ENCODE results near the gene PROX1. TPM values are rescaled to one million over a fixed set of nuclear protein-coding genes. Genes with fewer than 3 reads are reported as not detected.

Gene PROX1
- total RNA-seq, 2 donors from 2014 or later: 1.5 to 3.9 TPM

DNA sequence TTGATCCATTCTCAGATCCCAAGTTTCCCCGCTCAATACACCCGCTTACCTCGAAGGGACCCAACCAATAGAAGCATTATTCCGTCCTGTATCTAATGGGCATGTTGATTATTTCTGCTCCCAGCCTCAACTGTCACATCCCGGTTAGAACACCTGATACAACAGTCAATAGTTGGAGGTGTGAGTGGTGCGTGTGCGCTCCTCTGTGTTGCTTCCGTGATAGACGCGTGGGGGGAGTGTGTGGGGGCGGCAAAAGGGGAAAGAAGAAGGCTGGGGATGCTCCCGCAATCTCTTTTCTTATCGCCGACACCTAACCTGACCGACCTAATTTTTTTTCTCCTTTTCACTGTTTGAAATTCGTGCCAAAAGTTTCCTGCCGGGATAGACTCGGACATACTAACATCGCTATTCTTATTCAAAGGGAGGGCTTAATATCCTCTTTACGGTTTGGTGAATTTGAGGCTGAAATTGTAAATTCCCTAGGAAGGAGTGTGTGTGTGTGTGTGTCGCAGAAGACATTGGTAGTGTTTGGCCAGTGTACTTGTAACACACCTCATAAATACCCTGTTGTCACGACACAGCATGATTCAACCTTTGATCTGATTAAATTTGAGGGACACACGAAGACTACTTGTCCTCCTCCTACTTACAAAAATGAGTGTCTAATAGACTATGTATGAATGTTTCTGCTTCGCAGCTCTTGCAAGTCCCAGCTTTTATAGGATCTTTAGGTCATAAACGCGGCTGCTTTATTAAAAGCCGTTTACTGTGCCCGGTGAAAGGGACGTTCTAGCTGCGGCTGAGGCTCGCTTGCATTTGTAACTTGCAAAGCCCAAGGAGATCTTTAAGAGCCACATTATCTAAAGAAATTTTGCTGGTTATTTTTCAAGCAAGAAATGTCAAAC is 1.5 kb upstream of the PROX1 start:
- H3K4me1 ChIP-seq (ENCODE audit: control insufficient read depth, insufficient read depth, low read length): peaks cover 21% of the 10 kb centered on the region
- peak overlapping the region; percentile 73 for H3K4me3 ChIP-seq (ENCODE audit: low read length)
- H3K9ac ChIP-seq (ENCODE audit: extremely low read depth, low read length, poor library complexity, severe bottlenecking): no peak overlapping the region
- 0 to 1% methylated on average over 18 to 30 of the region's 31 CpGs for WGBS, 2 experiments (ENCODE audit: insufficient coverage in 1 of 2, insufficient read length in 1 of 2)
- peak overlapping the region; percentile 78 for H3K4me3 Mint-ChIP-seq
- no peaks in the 10 kb centered on the region for H3K9me3 ChIP-seq (ENCODE audit: control insufficient read depth, low read length)
- DNase-seq: peak; percentile 55
- H3K27me3 Mint-ChIP-seq (ENCODE audit: insufficient read depth): peaks cover 93% of the 10 kb centered on the region
- peaks cover 89% of the 10 kb centered on the region for H3K27me3 ChIP-seq (ENCODE audit: control insufficient read depth, insufficient read depth, low read length, poor library complexity, severe bottlenecking)
- no peak overlapping the region for H3K27ac Mint-ChIP-seq
- peaks cover 45% of the 10 kb centered on the region for H3K4me1 Mint-ChIP-seq
- H3K36me3 Mint-ChIP-seq (ENCODE audit: low read depth): no peaks in the 10 kb centered on the region
- H3K27ac ChIP-seq (ENCODE audit: low read depth, low read length): no peak overlapping the region
- TF ChIP-seq, protein P1, sequence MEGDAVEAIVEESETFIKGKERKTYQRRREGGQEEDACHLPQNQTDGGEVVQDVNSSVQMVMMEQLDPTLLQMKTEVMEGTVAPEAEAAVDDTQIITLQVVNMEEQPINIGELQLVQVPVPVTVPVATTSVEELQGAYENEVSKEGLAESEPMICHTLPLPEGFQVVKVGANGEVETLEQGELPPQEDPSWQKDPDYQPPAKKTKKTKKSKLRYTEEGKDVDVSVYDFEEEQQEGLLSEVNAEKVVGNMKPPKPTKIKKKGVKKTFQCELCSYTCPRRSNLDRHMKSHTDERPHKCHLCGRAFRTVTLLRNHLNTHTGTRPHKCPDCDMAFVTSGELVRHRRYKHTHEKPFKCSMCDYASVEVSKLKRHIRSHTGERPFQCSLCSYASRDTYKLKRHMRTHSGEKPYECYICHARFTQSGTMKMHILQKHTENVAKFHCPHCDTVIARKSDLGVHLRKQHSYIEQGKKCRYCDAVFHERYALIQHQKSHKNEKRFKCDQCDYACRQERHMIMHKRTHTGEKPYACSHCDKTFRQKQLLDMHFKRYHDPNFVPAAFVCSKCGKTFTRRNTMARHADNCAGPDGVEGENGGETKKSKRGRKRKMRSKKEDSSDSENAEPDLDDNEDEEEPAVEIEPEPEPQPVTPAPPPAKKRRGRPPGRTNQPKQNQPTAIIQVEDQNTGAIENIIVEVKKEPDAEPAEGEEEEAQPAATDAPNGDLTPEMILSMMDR (conservative IDR thresholded peaks at IDR 0.05): no peak
- H3K9me3 Mint-ChIP-seq: no peaks in the 10 kb centered on the region
- H3K36me3 ChIP-seq (ENCODE audit: control insufficient read depth, insufficient read depth, low read length): no peaks in the 10 kb centered on the region

DNA sequence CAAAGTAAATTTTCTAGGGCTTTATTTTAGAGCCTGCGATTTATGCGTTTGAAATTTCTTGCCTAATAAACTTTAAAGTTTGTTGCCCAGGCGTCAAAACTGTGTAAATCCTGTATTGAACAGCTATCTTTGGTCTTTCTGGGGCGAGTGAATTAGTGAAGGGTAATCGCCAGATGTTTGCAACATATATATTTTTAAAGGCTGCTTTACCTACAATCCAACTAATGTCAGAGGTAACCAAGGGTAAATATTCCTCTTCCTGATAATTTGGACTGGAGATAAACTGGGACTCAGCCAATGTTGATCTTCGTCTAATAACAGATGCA is 885 bp upstream of the PROX1 start:
- no peak for DNase-seq
- WGBS, 2 experiments (ENCODE audit: insufficient coverage in 1 of 2, insufficient read length in 1 of 2): 3 to 5% methylated on average over 4 to 6 of the region's 6 CpGs
- peak overlapping the region; percentile 73 for H3K4me3 ChIP-seq (ENCODE audit: low read length)
- no peaks in the 10 kb centered on the region for H3K9me3 ChIP-seq (ENCODE audit: control insufficient read depth, low read length)
- Mint-ChIP-seq H3K27ac (no peak overlapping the region), H3K27me3 (ENCODE audit: insufficient read depth) (peaks cover 93% of the 10 kb centered on the region), H3K4me1 (peaks cover 45% of the 10 kb centered on the region), H3K36me3 (ENCODE audit: low read depth) (no peaks in the 10 kb centered on the region), H3K4me3 (peak overlapping the region; percentile 78), H3K9me3 (no peaks in the 10 kb centered on the region)
- H3K9ac ChIP-seq (ENCODE audit: extremely low read depth, low read length, poor library complexity, severe bottlenecking): no peak overlapping the region
- TF ChIP-seq, protein P1 (conservative IDR thresholded peaks at IDR 0.05): no peak
- H3K27ac ChIP-seq (ENCODE audit: low read depth, low read length): no peak overlapping the region
- no peaks in the 10 kb centered on the region for H3K36me3 ChIP-seq (ENCODE audit: control insufficient read depth, insufficient read depth, low read length)
- H3K4me1 ChIP-seq (ENCODE audit: control insufficient read depth, insufficient read depth, low read length): peaks cover 22% of the 10 kb centered on the region
- peaks cover 89% of the 10 kb centered on the region for H3K27me3 ChIP-seq (ENCODE audit: control insufficient read depth, insufficient read depth, low read length, poor library complexity, severe bottlenecking)

DNA sequence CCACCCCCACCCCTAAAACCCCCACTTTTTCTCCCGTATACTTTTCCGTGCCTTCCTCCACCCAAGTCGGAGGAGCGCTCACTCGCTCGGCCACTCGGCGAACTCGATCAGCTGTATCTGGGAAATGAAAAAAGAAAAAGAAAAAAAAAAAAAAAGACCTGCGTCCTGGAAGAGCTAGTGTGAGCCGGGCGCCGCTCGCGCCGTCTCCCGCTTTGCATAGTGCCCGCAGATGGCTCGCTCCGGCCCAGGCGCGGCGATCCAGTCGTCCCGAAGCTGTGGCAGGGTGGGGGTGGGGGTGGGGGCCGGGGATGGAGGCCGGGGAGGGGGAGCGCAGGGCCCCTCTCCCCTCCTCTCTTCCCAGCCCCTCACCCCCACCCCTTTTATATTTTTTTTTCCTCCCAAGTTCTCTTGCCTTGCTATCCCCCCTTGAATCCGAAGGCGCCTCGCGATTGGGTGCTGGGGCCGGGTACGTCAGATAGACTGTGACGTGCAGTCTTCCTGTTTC is 299 bp upstream of the PROX1 start:
- H3K27ac ChIP-seq (ENCODE audit: low read depth, low read length): peak overlapping the region; percentile 84
- H3K36me3 Mint-ChIP-seq (ENCODE audit: low read depth): no peaks in the 10 kb centered on the region
- H3K4me1 ChIP-seq (ENCODE audit: control insufficient read depth, insufficient read depth, low read length): peaks cover 26% of the 10 kb centered on the region
- no peaks in the 10 kb centered on the region for H3K9me3 ChIP-seq (ENCODE audit: control insufficient read depth, low read length)
- no peaks in the 10 kb centered on the region for H3K36me3 ChIP-seq (ENCODE audit: control insufficient read depth, insufficient read depth, low read length)
- no peaks in the 10 kb centered on the region for H3K9me3 Mint-ChIP-seq
- H3K27ac Mint-ChIP-seq: peak overlapping the region; percentile 76
- H3K27me3 ChIP-seq (ENCODE audit: control insufficient read depth, insufficient read depth, low read length, poor library complexity, severe bottlenecking): peaks cover 86% of the 10 kb centered on the region
- H3K4me3 ChIP-seq (ENCODE audit: low read length): peak overlapping the region; percentile 91
- H3K27me3 Mint-ChIP-seq (ENCODE audit: insufficient read depth): peaks cover 93% of the 10 kb centered on the region
- TF ChIP-seq, protein P1 (conservative IDR thresholded peaks at IDR 0.05): no peak
- DNase-seq: peak; percentile 94
- H3K4me3 Mint-ChIP-seq: peak overlapping the region; percentile 78
- no peak overlapping the region for H3K9ac ChIP-seq (ENCODE audit: extremely low read depth, low read length, poor library complexity, severe bottlenecking)
- 0% methylated on average over 1 to 22 of the region's 35 CpGs for WGBS, 2 experiments (ENCODE audit: insufficient coverage in 1 of 2, insufficient read length in 1 of 2)
- H3K4me1 Mint-ChIP-seq: peaks cover 45% of the 10 kb centered on the region

Measured in endodermal cell (in vitro differentiated cells).